Effector memory CD4-positive, alpha-beta T cell (primary cell): ENCODE measurements around the gene DISP1.

ENCODE experiments used
- DNase-seq, 3 donors: peaks; one replicate each; pipeline ENCODE4 v3.0.0-alpha.2; 2020
- H3K27ac ChIP-seq: 2 replicates; pipeline ENCODE4 v1.7.0; 2013; ENCODE audit warnings: mild to moderate bottlenecking, low read length, moderate library complexity; ENCODE audit not compliant: insufficient read depth, poor library complexity, severe bottlenecking
- H3K27me3 ChIP-seq: replicated peaks from 2 replicates; pipeline ENCODE4 v1.7.0; 2013; ENCODE audit warnings: mild to moderate bottlenecking, low read length; ENCODE audit not compliant: insufficient read depth, control insufficient read depth, poor library complexity, severe bottlenecking
- H3K36me3 ChIP-seq: 2 replicates; pipeline ENCODE4 v1.7.0; 2013; ENCODE audit warnings: mild to moderate bottlenecking, low read length, moderate library complexity; ENCODE audit not compliant: control insufficient read depth, insufficient read depth
- H3K4me1 ChIP-seq: 2 replicates; pipeline ENCODE4 v1.7.0; 2013; ENCODE audit warnings: low read length, mild to moderate bottlenecking; ENCODE audit not compliant: control insufficient read depth, insufficient read depth, poor library complexity, severe bottlenecking
- H3K4me3 ChIP-seq: 2 replicates; pipeline ENCODE4 v1.7.0; 2013; ENCODE audit warnings: low read length, low read depth, mild to moderate bottlenecking; ENCODE audit not compliant: insufficient read depth, poor library complexity, severe bottlenecking
- H3K9me3 ChIP-seq: 2 replicates; pipeline ENCODE4 v1.7.0; 2013; ENCODE audit warnings: mild to moderate bottlenecking, low read length, moderate library complexity; ENCODE audit not compliant: control insufficient read depth
- total RNA-seq, 3 donors: gene quantifications; one replicate each; lab custom pipeline; 2026; lab: John Stamatoyannopoulos, UW

DISP1 gene
- 6.2 to 8.9 (median 8.1) reads per million in 3 donors for total RNA-seq

GRCh38 chr1:222814536-222815439 lies at the start of gene DISP1:
Gene DISP1 (plus strand): TSS chr1:222815039. CDS start chr1:222942824, 127,785 bp downstream.
- Histone ChIP-seq H3K9me3 (no peaks in the 10 kb centered on the region), H3K27me3 (no peaks in the 10 kb centered on the region), H3K4me3 (peak within 1 kb of the TSS; percentile 93), H3K27ac (peak within 1 kb of the TSS; percentile 61), H3K36me3 (no peaks in the 10 kb centered on the region), H3K4me1 (no peaks in the 10 kb centered on the region)
- peak; percentile 39 to 57 (median 50) for DNase-seq

- no peak for DNase-seq
- no peaks in the 10 kb centered on the region for H3K27me3 ChIP-seq
- H3K4me1 ChIP-seq, result no peaks in the 10 kb centered on the region
- no peak overlapping the region for H3K27ac ChIP-seq
- H3K9me3 ChIP-seq, result no peaks in the 10 kb centered on the region
- no peak overlapping the region for H3K4me3 ChIP-seq
- H3K36me3 ChIP-seq, result no peaks in the 10 kb centered on the region
Measured at GRCh38 chr1:222767152-222767571, 47.7 kb upstream of the DISP1 start.

GRCh38 chr1:222768592-222768991 lies 46.2 kb upstream of the DISP1 start:
- no peaks in the 10 kb centered on the region for H3K36me3 ChIP-seq
- no peaks in the 10 kb centered on the region for H3K27me3 ChIP-seq
- no peak overlapping the region for H3K27ac ChIP-seq
- H3K4me1 ChIP-seq, result no peaks in the 10 kb centered on the region
- DNase-seq, result no peak
- no peak overlapping the region for H3K4me3 ChIP-seq
- no peaks in the 10 kb centered on the region for H3K9me3 ChIP-seq

GRCh38 chr1:222769181-222769580 lies 45.7 kb upstream of the DISP1 start:
- H3K4me1 ChIP-seq, result no peaks in the 10 kb centered on the region
- H3K36me3 ChIP-seq, result no peaks in the 10 kb centered on the region
- H3K9me3 ChIP-seq, result no peaks in the 10 kb centered on the region
- no peaks in the 10 kb centered on the region for H3K27me3 ChIP-seq
- no peak overlapping the region for H3K4me3 ChIP-seq
- no peak overlapping the region for H3K27ac ChIP-seq
- no peak for DNase-seq

GRCh38 chr1:222769971-222770620 lies 44.7 kb upstream of the DISP1 start:
- DNase-seq, result no peak
- Histone ChIP-seq H3K4me1 (no peaks in the 10 kb centered on the region), H3K9me3 (no peaks in the 10 kb centered on the region), H3K36me3 (no peaks in the 10 kb centered on the region), H3K27ac (no peak overlapping the region), H3K4me3 (no peak overlapping the region), H3K27me3 (no peaks in the 10 kb centered on the region)

GRCh38 chr1:222772996-222773379 lies 41.9 kb upstream of the DISP1 start:
- no peak overlapping the region for H3K4me3 ChIP-seq
- H3K27me3 ChIP-seq, result no peaks in the 10 kb centered on the region
- no peak overlapping the region for H3K27ac ChIP-seq
- no peaks in the 10 kb centered on the region for H3K36me3 ChIP-seq
- no peaks in the 10 kb centered on the region for H3K9me3 ChIP-seq
- no peaks in the 10 kb centered on the region for H3K4me1 ChIP-seq
- DNase-seq, result no peak

- Histone ChIP-seq H3K27me3 (no peaks in the 10 kb centered on the region), H3K4me1 (no peaks in the 10 kb centered on the region), H3K9me3 (no peaks in the 10 kb centered on the region), H3K27ac (no peak overlapping the region), H3K36me3 (no peaks in the 10 kb centered on the region), H3K4me3 (no peak overlapping the region)
- DNase-seq, result no peak
Measured at GRCh38 chr1:222777463-222777862, 37.4 kb upstream of the DISP1 start.

- DNase-seq, result no peak
- H3K27me3 ChIP-seq, result no peaks in the 10 kb centered on the region
- no peaks in the 10 kb centered on the region for H3K36me3 ChIP-seq
- no peaks in the 10 kb centered on the region for H3K4me1 ChIP-seq
- H3K27ac ChIP-seq, result no peak overlapping the region
- no peaks in the 10 kb centered on the region for H3K9me3 ChIP-seq
- no peak overlapping the region for H3K4me3 ChIP-seq
Measured at GRCh38 chr1:222777977-222778376, 36.9 kb upstream of the DISP1 start.

- H3K4me3 ChIP-seq, result no peak overlapping the region
- no peaks in the 10 kb centered on the region for H3K4me1 ChIP-seq
- no peaks in the 10 kb centered on the region for H3K9me3 ChIP-seq
- H3K27me3 ChIP-seq, result no peaks in the 10 kb centered on the region
- DNase-seq, result no peak
- H3K27ac ChIP-seq, result no peak overlapping the region
- no peaks in the 10 kb centered on the region for H3K36me3 ChIP-seq
Measured at GRCh38 chr1:222781251-222781650, 33.6 kb upstream of the DISP1 start.

- Histone ChIP-seq H3K4me3 (no peak overlapping the region), H3K4me1 (no peaks in the 10 kb centered on the region), H3K27ac (no peak overlapping the region), H3K9me3 (no peaks in the 10 kb centered on the region), H3K36me3 (no peaks in the 10 kb centered on the region), H3K27me3 (no peaks in the 10 kb centered on the region)
- no peak for DNase-seq
Measured at GRCh38 chr1:222783051-222783450, 31.8 kb upstream of the DISP1 start.
